ENCODE measurements around the gene NCOA1.

The NCOA1 gene

GRCh38 chr2:24809316-24810007, 318.4 kb downstream of the NCOA1 start:
- DNase-seq: no peak

GRCh38 chr2:24813691-24814137, 322.7 kb downstream of the NCOA1 start:
- DNase-seq: no peak

GRCh38 chr2:24814516-24814915, 323.5 kb downstream of the NCOA1 start:
- no peak for DNase-seq

GRCh38 chr2:24815171-24815570, 324.1 kb downstream of the NCOA1 start:
- DNase-seq: no peak

GRCh38 chr2:24816404-24816803, 325.4 kb downstream of the NCOA1 start:
- no peak for DNase-seq

GRCh38 chr2:24816884-24817283, 325.8 kb downstream of the NCOA1 start:
- no peak for DNase-seq

- DNase-seq: no peak
Observed at GRCh38 chr2:24818721-24819167, 327.7 kb downstream of the NCOA1 start.

- no peak for DNase-seq
Observed at GRCh38 chr2:24819442-24820174, 328.6 kb downstream of the NCOA1 start.

GRCh38 chr2:24820175-24820513, 329.1 kb downstream of the NCOA1 start:
- no peak for DNase-seq

Data from GDM1 (cell line).